Central memory CD4-positive, alpha-beta T cell (primary cell): Measurements from ENCODE around the gene ALDH2.
A peak's percentile ranks its signal among the peaks of the same experiment; 100 is the strongest.
"Not testable (repeated sequence)": the region's sequence is repeated elsewhere in the genome, so short reads cannot be mapped to it uniquely, and the experiment has no call there.

Experiments
- DNase-seq: peaks from one replicate; pipeline ENCODE4 v3.0.0; 2022

Gene ALDH2

DNA sequence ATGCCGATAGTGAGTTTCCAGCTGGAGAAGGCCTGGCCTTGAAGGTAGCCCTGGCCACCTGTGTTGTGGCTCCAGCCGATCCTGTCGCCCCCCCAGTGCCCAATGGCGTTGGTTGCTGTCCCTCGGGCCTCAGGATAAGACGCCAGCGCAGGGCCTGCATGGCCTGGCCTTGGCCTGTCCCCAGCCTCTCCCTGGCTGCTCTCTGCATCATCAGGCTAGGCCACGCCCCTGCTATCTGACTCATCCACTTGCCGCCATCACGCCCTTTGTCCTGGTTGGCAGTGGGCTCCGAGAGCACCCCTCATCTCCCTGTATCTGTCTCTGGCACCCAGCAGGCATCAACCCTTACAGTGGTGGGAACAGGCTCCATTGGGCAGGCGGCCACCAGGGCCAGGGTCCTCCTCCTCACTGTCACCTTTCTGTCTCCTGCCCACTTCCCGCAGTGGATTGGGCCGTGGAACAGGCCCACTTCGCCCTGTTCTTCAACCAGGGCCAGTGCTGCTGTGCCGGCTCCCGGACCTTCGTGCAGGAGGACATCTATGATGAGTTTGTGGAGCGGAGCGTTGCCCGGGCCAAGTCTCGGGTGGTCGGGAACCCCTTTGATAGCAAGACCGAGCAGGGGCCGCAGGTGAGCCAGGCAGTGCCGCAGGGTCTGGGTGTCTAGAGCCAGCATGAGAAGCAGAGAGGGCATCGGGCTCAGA lies 25.6 kb downstream of the ALDH2 start:
- no peak for DNase-seq

DNA sequence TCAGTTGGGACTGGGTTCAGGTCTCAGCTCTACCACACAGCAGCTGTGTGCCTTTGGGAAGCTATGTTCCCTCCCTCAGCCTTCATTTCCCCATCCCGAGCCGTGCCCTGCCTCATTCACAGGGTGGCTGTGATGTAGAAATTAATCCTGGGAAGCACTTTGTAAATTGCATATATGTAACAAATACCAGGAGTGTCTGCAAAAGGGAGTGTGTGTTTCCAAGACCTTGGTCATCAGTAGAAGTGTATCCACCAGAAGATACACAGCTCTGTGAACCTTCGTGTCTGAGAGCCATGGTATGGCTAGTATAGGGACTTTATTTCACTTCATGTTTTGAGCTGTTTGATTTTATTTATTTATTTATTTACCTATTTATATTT lies 26.1 kb downstream of the ALDH2 start:
- no peak for DNase-seq

DNA sequence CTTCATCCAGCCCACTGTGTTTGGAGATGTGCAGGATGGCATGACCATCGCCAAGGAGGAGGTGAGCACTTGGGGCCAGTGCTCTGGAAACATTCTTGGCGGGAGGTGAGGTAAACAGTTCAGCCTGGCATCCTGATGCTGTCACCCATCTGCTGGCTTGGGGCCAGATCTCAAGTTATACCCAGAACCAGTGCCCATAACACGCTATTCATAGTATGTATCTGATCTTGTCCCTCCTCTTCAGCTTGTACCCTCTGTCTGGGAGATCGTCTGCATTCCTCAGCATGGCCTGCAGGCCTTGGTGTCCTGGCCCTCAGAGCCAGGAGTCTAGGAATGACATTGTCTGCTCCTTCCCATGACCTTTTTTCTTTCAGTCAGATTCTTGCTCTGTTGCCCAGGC lies 31.4 kb downstream of the ALDH2 start:
- DNase-seq, result no peak

DNA sequence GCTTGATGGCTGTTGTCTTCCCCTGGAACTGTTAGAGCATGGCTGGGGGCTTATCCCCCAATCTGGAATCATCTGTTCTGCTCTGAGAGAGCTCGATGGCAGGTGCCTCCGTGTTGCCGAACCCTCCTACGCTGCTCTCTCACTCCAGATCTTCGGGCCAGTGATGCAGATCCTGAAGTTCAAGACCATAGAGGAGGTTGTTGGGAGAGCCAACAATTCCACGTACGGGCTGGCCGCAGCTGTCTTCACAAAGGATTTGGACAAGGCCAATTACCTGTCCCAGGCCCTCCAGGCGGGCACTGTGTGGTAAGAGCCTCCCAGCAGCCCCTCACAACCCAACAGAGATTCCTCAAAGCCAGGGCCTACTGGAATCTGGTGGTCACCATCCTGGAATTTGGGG lies 33.0 kb downstream of the ALDH2 start:
- no peak for DNase-seq

DNA sequence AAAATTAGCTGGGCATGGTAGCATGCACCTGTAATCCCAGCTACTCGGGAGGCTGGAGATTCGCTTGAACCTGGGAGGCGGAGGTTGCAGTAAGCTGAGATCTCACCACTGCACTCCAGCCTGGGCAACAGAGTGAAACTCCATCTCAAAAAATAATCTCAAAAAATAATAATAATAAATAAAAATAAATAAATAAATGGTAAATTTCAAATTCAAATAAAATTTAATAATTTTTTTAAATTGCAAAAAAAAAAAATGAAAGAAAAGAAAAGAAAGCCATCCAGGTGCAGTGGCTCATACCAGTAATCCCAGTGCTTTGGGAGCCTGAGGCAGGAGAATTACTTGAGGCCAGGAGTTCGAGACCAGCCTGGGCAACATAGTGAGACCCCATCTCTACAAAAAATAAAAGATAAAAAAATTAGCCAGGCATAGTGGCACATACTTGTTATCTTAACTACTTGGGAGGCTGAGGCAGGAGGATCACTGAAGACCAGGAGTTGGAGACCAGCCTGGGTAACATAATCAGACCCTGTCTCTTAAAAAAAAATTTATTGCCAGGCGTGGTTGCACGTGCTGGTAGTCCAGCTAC lies 36.4 kb downstream of the ALDH2 start:
- no peak for DNase-seq

DNA sequence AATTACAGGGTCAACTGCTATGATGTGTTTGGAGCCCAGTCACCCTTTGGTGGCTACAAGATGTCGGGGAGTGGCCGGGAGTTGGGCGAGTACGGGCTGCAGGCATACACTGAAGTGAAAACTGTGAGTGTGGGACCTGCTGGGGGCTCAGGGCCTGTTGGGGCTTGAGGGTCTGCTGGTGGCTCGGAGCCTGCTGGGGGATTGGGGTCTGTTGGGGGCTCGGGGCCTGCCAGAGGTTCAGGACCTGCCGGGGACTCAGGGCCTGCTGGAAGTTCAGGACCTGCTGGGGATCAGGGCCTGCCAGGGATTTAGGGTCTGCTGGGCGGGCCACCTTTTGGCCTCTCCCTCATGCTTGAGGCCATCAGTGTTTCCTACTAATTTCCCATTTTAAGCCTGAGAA lies 37.1 kb downstream of the ALDH2 start:
- DNase-seq, result no peak

DNA sequence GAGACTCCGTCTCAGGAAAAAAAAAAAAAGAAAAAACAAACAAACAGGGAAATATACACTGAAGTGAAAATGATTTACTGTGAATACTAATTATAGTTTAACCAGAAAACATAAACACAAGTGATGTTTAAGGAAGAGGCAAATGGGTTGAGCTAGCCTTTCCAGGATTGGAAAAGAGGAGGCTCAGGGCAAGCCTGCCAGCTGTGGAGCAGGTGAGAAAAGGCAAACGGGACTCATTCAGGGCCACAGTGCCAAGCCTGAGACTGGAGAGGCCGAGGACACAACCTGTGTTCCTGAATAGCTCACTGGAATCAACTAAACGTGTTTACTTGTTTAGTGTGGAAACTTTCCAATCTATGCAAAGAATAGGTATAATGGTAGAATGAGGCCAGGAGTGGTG lies 39.6 kb downstream of the ALDH2 start:
- DNase-seq, result no peak

DNA sequence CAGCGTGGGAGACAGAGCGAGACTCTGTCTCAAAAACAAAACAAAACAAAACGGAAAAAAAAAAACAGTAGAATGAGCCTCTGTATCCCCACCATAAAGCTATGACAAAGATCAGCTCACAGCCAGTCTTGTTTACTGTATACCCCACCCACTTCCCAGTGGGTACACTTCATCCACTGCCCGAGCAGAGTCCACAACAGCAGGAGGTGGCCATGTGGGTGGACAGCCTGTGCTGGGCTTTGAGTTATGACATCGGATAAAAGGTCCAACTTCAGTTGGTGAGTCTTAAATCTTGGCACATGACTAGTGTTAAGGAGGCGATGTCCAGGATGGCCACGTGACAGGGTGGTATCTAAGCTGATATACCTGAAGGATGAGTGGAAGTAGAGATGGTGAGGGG lies 40.5 kb downstream of the ALDH2 start:
- no peak for DNase-seq

DNA sequence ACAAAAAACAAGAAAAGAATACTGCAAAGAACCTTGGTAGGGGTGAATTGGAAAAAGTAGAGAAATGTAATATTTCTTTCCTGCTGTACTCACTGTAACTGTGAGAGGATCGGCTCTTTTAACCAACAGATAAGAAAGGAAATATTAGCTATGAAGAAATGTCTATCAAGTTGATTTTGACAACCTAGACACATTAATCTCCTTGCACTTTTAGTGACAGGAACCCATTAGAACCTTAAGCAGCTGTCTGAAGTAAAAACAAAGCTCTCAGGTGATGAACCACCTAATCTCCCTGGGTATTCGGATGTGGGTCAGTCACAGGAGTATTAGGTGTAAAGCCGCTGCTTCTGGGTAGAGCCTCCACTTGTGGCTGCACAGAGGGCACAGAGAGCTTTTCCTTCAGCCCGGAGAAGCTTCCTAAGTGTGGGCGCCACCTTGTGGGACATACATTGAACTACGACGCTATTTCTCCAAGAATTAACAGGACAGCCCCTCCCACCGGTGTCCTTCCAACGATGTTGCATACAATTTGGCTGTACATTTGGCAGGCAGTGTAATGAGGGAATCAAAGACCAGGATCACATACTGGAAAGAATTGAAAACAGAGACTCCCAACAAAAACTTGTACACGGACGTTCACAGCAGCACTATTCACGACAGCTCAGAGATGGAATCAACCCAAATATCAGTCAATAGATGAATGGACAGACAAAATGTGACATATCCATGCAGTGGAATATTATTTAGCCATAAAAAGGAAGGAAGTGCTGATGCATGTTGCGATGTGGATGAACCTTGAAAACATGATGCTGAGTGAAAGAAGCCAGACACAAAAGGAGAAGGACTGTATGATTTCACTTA lies 46.4 kb downstream of the ALDH2 start:
- peak; percentile 56 for DNase-seq

DNA sequence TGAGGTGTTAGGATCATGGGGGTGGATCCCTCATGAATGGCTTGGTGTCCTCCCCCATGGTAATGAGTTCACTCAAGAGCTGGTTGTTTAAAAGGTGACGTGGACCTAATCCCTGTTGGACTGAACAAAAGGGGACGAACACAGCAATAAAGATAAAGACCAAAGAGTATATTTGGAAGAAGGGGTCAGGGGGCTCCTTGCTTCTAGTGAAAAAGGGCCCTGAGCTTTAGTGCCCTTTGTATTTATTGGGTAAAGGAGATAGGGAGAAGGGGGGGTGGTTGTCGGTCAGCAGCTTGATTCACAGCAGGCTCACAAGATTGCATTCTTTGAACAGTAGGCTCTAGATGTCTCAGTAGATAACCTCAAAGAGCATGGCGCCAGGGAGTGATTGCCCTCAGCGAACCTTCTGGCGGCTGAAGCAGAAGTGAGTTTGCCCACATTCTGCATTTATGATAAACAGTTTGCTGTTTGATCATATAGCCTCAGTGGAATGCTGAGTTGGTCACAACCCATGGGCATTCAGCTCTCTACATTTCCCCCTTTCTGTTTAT lies 49.4 kb downstream of the ALDH2 start:
- no peak for DNase-seq

DNA sequence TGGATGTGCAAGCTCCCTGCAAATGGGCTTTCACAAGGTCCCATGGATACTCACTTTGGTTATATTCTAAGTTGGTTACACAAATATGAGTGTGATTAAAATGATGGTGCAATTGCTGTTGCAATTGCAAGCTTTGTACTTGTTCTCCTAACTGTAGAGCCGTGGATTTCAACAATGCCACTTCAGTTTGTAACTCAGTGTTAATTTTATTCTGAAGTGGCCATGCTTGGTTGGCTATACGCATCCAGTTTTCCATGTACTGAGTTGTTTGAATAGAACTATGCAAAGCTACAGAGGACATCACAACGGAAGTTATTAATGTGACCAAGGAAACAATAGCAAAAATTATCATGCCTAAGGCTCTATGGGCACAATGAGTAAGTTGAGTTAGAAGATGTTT lies 50.2 kb downstream of the ALDH2 start:
- DNase-seq, result not testable (repeated sequence)

DNA sequence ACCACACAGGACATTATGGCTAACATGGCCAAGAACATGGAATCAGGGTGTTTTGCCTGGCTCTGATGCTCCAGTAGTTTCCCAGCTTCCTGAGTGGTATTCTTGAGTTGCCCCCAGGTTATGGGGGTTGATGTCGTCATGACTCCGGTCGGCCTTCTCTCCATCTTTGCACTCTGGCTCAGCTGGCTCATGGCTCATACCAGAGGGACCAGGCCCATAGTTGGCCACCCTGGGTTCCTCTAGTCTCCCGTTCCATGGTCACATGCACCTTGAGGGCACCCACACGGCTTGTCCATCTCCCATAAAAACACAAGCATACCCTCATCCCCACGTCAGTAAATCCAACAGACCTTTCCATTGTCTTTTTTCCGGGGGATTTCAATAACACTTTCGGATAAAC lies 51.6 kb downstream of the ALDH2 start:
- DNase-seq, result no peak

DNA sequence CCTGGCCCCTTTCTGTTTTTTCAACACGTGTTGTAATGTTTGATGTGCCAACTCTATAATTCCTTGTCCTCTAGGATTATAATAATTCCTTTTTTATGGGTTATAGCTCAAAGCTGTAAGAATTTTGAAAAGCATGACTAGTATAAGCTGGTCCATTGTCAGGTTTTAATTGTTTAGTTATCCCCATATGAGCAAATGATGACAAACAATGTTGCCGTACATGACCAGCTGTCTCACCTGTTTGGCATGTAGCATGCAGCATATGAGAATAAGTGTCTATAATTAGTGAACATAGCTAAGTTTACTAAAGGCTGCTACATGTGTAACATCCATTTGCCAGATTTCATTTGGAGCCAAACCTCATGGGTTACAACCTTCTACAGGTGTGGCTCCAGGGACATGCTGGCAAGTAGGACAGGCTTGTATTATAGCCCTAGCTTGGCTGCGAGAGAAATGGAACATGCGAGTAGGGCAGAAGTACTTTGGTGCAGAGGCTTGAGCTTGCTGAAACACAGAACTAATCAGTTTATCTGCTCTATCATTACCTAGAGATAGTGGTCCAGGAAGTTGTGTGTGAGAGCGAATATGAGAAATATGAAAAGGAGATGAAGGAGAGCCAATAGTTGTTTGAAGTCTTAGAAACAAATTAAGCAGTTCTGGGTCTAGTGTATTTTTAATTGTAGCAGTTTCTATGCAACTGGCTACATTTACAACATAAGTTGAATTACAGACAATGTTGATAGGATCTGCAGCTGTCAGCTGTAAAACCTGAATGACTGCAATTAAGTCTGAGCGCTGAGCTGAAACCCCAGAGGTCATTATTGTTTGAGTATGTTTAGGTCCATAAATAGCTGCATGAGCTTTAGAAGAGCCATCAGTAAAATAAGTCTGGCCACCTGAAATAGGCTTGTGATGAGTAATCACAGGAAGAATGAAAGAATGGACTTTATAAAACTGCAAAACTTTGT lies 52.7 kb downstream of the ALDH2 start:
- no peak for DNase-seq

DNA sequence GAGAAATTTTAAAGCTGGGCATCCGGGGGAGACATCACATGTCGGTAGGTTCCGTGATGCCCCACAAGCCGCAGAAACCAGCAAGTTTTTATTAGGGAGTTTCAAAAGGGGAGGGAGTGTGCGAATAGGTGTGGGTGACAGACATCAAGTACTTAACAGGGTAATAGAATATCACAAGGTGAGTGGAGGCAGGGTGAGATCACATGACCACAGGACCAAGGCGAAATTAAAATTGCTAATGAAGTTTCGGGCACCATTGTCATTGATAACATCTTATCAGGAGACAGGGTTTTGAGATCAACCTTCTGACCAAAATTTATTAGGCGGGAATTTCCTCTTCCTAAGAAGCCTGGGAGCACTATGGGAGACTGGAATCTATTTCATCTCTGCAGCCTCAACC lies 54.1 kb downstream of the ALDH2 start:
- DNase-seq, result not testable (repeated sequence)

DNA sequence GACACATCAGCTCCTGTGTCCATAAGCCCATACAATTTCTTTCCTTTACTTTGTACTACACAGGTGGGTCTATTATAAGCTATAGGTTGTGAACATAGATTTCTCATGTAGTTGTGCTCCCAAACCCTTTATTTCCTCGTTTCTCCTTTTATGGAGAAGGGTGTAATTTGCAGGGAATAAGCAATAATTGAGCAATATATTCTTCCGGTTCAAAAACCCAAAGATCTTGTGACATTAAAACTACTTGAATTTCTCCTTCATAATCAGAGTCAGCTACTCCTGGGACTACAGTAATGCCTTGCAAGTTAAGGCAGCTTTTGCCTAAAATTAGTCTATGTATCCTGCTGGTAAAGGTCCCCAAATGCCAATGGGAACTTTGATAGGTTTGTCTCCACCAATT lies 56.2 kb downstream of the ALDH2 start:
- DNase-seq, result no peak

DNA sequence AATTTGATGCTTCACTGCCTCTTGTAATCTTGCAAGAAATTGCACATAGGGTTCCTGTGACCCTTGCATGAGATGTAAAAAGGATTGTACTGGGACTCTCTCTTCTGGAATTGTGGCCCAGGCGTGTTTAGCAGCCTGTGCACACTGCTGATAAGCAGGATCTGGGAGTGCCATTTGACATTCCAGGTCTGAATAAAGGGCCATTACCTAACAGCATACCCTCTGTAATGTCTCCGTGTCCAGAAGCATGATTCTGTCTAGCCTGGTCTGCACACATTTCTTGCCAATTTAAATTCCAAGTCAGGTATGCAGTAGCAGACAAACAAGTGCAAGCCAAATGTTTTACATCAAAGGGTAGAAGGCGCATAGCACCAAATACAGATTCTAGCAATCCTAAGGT lies 57.2 kb downstream of the ALDH2 start:
- DNase-seq, result no peak

DNA sequence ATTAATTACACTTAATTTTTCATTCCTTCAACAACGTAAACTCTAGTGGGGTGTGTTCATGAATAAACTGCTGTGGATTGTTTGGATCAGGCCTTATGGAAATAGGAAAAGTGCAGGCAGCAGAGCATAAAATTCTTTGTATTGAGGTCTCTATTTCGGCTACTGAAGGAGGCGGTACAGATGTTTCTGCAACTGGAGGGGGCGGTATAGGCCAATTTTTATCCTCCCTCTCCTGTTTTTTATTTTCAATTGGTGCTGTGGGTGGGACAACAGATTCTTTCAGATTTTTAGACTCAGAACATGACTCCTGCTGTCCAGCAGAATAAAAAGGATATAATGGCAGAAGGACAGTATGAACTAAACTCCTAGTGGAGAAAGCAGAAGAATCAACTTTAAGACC lies 57.6 kb downstream of the ALDH2 start:
- DNase-seq, result peak; percentile 24

DNA sequence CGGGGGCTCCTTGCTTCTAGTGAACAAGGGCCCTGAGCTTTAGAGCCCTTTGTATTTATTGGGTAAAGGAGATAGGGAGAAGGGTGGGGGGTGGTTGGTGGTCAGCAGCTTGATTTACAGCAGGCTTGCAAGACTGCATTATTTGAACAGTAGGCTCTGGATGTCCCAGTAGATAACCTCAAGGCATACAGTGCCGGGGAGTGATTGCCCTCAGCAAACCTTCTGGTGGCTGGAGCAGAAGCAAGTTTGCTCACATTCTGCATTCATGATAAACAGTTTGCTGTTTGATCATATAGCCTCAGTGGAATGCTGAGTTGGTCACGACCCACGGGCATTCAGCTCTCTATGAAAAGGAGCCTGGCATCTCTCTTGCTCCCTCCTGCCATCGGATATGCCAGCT lies 58.8 kb downstream of the ALDH2 start:
- DNase-seq, result no peak

DNA sequence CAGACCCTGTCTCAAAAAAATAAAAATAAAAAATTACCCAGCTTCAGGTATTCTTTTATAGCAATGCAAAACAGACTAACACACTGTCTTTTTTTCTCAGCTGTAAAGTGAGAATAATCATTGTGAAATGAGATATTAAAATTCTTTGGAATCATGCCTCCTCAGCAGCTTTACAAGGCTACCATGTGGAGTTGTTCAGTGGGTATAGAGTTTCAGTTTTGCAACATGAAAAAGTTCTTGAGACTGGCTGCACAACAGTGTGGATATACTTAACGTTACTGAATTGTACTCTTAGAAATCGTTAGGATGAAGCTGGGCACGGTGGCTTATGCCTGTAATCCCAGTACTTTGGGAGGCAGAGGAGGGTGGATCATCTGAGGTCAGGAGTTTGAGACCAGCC lies 59.6 kb downstream of the ALDH2 start:
- no peak for DNase-seq

DNA sequence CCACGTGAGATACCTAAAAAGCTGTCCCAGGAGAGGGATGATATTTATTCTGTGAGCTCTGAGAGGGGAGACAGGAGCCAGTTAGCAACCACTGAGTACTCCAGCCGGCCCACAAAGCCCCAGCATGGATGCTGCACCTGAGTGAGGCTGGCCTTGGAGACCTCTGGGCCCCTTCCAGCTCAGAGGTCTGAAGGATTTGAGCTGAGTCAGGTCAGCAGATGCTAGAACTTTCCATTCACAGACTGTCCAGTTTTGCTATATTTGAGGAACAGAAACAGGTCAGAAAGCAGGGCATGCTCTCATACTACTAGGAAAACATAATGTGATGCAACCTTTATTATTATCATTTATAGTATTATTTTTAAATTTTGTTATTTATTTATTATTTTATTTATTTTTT lies 60.3 kb downstream of the ALDH2 start:
- DNase-seq, result no peak

DNA sequence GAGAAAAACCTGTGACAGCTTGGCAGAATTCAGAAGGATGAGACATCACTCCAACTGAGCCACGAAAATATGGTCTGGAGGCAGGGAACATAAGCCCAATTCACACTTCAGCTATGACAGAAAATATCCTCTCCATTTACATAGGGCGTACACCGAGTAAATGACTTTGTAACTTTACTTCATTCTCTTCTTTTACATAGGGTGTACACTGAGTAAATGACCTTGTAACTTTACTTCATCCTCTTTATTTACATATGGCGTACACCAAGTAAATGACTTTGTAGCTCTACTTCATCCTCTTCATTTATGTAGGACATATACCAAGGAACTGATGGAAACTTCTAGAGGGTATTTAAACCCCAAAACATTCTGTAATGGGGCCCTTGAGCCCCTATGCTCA lies 61.2 kb downstream of the ALDH2 start:
- DNase-seq, result no peak

DNA sequence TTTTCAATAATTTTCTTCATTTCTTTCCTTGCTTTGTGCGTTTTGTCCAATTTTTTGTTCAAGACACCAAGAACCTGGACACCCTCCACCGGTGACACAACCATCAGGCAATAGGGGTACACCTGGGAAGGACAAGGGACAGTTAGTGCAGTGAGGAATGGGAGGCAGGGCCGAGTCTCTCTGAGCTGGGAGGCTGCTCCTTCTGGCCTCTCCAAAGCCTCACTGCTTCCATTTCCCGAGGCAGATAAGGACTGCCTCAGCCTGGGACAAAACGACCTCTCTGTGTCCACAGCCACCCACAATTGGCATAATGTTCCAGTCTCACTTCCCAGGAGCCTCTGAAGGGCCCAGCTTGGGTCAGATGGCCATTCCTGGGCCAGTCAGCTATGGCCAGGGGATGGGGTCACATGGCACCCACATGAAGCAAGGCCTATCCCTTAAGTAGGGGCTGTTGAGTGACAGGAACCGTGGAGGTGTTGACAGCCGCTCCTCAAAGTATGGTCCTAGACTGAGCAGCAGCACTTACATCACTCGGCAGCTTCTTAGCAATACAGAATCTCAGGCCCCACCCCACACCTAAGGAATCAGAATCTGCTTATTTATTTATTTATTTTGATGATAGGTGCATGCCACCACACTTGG lies 61.7 kb downstream of the ALDH2 start:
- DNase-seq, result no peak
